K562 (cell line): ENCODE measurements around the gene CCDC85C. TPM values are rescaled to one million over a fixed set of nuclear protein-coding genes. Genes with fewer than 3 reads are reported as not detected.

Source experiments
- ATAC-seq: fragments of 200-7000 bp; cut with Tn5 transposase; 3 replicates; pipeline ENCODE4 v1.9.1; 2020; ENCODE audit warnings: moderate library complexity
- BruUV-seq: library from RNA; stranded (reverse); fragments of 400-500 nt; replicated peaks from 2 replicates; lab custom pipeline; 2021; lab: Mats Ljungman, UMichigan
- CTCF ChIA-PET: fragments of 300-600 bp; formaldehyde crosslinking; extraction: SDS; loops from one replicate; lab custom pipeline; 2021; ENCODE audit warnings: low intra/inter-chr PET ratio; lab: Yijun Ruan, JAX
- POLR2A ChIA-PET: fragments of 300-600, 350-650 bp; sonication (Branson Sonifier 250); formaldehyde crosslinking; extraction: SDS; loops from one replicate; lab custom pipeline; 2021; ENCODE audit warnings: antibody characterized with exemption, inconsistent platforms; lab: Yijun Ruan, JAX
- DNase-seq, 4 experiments: peaks; one replicate each; pipeline versions ENCODE4 v3.0.0 to v3.0.0-alpha.2; 2011 to 2018; ENCODE audit warnings: low spot score in 3 of 4, mixed read lengths in 3 of 4; ENCODE audit errors: extremely low read depth in 1 of 4
- FAIRE-seq: peaks from 2 replicates; lab custom pipeline; 2011; peaks lifted over from hg19 to GRCh38; lab: Jason Lieb, UNC
- H2AFZ ChIP-seq: 2 replicates; pipeline ENCODE4 v1.6.0; 2011; ENCODE audit warnings: low read depth, low read length, control low read depth, inconsistent platforms
- H3K27ac ChIP-seq: fragments of 200-600 bp; 3 replicates; pipeline ENCODE4 v1.8.0; 2011; ENCODE audit warnings: low read depth, mild to moderate bottlenecking, control low read depth, inconsistent platforms, low read length, moderate library complexity, mixed read lengths; ENCODE audit errors: extremely low read depth
- H3K27me3 ChIP-seq, 2 experiments: fragments of 300-600 bp in 1 of 2; 2 replicates in 1 of 2; 3 replicates in 1 of 2; pipeline versions ENCODE4 v1.6.0 to v1.8.0; 2011; ENCODE audit warnings: inconsistent platforms in 2 of 2, low read length in 2 of 2, mild to moderate bottlenecking in 1 of 2, mixed read lengths in 1 of 2, moderate library complexity in 1 of 2; ENCODE audit not compliant: control insufficient read depth in 2 of 2, insufficient read depth in 2 of 2
- H3K36me3 ChIP-seq: fragments of 300-600 bp; 3 replicates; pipeline ENCODE4 v1.8.0; 2011; ENCODE audit warnings: mild to moderate bottlenecking, low read length, inconsistent platforms; ENCODE audit not compliant: control insufficient read depth, insufficient read depth
- H3K4me1 ChIP-seq, 2 experiments: fragments of 200-600 bp in 1 of 2; replicated peaks in 1 of 2; 2 replicates in 1 of 2; 3 replicates in 1 of 2; pipeline versions ENCODE4 v1.5.1 to v1.8.0; 2011; ENCODE audit warnings: inconsistent platforms in 2 of 2, low read length in 2 of 2, mild to moderate bottlenecking in 1 of 2, mixed read lengths in 1 of 2, moderate library complexity in 1 of 2; ENCODE audit not compliant: control insufficient read depth in 2 of 2, insufficient read depth in 2 of 2
- H3K4me2 ChIP-seq: 2 replicates; pipeline ENCODE4 v1.6.1; 2011; ENCODE audit warnings: low read length, control low read depth, inconsistent platforms, mixed read lengths; ENCODE audit not compliant: insufficient read depth
- H3K4me3 ChIP-seq: fragments of 200-600 bp; sonication (generic), shearing (Covaris generic); 2 replicates; pipeline ENCODE4 v1.5.1; 2016; ENCODE audit warnings: control low read depth, inconsistent platforms
- H3K79me2 ChIP-seq: fragments of 200-600 bp; 3 replicates; pipeline ENCODE4 v1.8.0; 2011; ENCODE audit warnings: low read length, inconsistent platforms; ENCODE audit not compliant: control insufficient read depth, insufficient read depth
- H3K9ac ChIP-seq, 2 experiments: 2 replicates each; pipeline versions ENCODE4 v1.6.0 to v1.6.1; 2011; ENCODE audit warnings: low read depth in 2 of 2, low read length in 2 of 2, control low read depth in 1 of 2, inconsistent platforms in 1 of 2, mild to moderate bottlenecking in 1 of 2, mixed read lengths in 1 of 2; ENCODE audit not compliant: insufficient read depth in 1 of 2
- H3K9me1 ChIP-seq: one replicate; pipeline ENCODE4 v1.6.0; 2011; ENCODE audit warnings: inconsistent platforms, mild to moderate bottlenecking, low read length, moderate library complexity; ENCODE audit not compliant: control insufficient read depth, insufficient read depth
- H3K9me3 ChIP-seq: replicated peaks from 2 replicates; pipeline ENCODE4 v1.5.1; 2011; ENCODE audit warnings: low read depth, low read length, inconsistent platforms; ENCODE audit not compliant: control insufficient read depth, insufficient read depth
- H4K20me1 ChIP-seq: replicated peaks from 2 replicates; pipeline ENCODE4 v1.6.1; 2011; ENCODE audit warnings: low read length, inconsistent platforms, mixed read lengths; ENCODE audit not compliant: control insufficient read depth, insufficient read depth
- FUS ChIP-seq: fragments of 200-400 bp; formaldehyde crosslinking; optimal IDR thresholded peaks from 2 replicates; pipeline ENCODE3; 2017; ENCODE audit warnings: low read depth, low read length
- GTF2A2 ChIP-seq: IDR thresholded peaks from 2 replicates; pipeline ENCODE4 v1.6.1; 2016; ENCODE audit warnings: mild to moderate bottlenecking, missing genetic modification characterization, missing compliant biosample characterization
- HDAC1 ChIP-seq, 2 experiments: fragments of 450-650 bp; IDR thresholded peaks; 2 replicates each; pipeline ENCODE4 v1.6.1; 2016 to 2017; ENCODE audit warnings: inconsistent platforms in 1 of 2, mild to moderate bottlenecking in 1 of 2, moderate library complexity in 1 of 2
- HMG20A ChIP-seq: fragments of 450-650 bp; formaldehyde crosslinking; conservative IDR thresholded peaks from 2 replicates; pipeline ENCODE4 v1.4.0; 2020; ENCODE audit warnings: mild to moderate bottlenecking, mixed read lengths
- XRCC3 ChIP-seq: fragments of 450-650 bp; IDR thresholded peaks from 2 replicates; pipeline ENCODE4 v1.6.1; 2017; ENCODE audit warnings: mild to moderate bottlenecking, moderate library complexity
- WGBS: fragments of 100-300 bp; shearing (Covaris generic); methylation state at CpG from one replicate; pipeline ENCODE4 v1.1.6; 2016; ENCODE audit warnings: low coverage, mixed read lengths; ENCODE audit not compliant: insufficient coverage; ENCODE audit errors: missing lambda C conversion rate; 5-methylcytosine and 5-hydroxymethylcytosine counted together
- in situ Hi-C: fragments of 300-500 bp; cut with MboI; formaldehyde crosslinking; loops from 4 replicates; pipeline ENCODE4 v1.15.0; 2018; ENCODE audit warnings: inconsistent platforms, mixed read lengths
- intact Hi-C: fragments of 100-400 bp; cut with micrococcal nuclease; formaldehyde crosslinking; loops from 2 replicates; pipeline ENCODE4 v1.14.2; 2022
- polyA plus RNA-seq, 8 experiments: library from polyadenylated mRNA; depleted of rRNA in 4 of 8; stranded (reverse) in 5 of 8; unstranded in 3 of 8; fragments of >200 nt; fragmentation: Nextera tagmentation in 2 of 8; fragmentation: Illumina TruSeq in 1 of 8; extraction: Ambion mirVana in 2 of 8; extraction: Trizol in 1 of 8; gene quantifications; 2 replicates each; pipeline versions ENCODE4 v1.2.1 to v1.2.3, GENCODE V29; 2011 to 2014; ENCODE audit warnings: inconsistent platforms in 1 of 8, missing spikeins in 1 of 8
- total RNA-seq, 7 experiments: library from RNA; depleted of rRNA in 6 of 7; stranded (reverse); fragments of >200 nt in 6 of 7; fragmentation: Illumina TruSeq in 2 of 7; extraction: Trizol in 2 of 7; gene quantifications; 2 replicates each; pipeline versions ENCODE4 v1.2.1 to v1.2.3, GENCODE V29; 2011 to 2021; ENCODE audit warnings: low replicate concordance in 1 of 7
- TF ChIP-seq, protein P1 (sequence below): fragments of 450-650 bp; IDR thresholded peaks from 2 replicates; pipeline ENCODE4 v1.6.1; 2016; ENCODE audit warnings: low read depth, mild to moderate bottlenecking, moderate library complexity

CCDC85C gene
- total and polyA plus RNA-seq, 9 of the 15 experiments (the other 6 are each of a cell fraction or from before 2014, with no cell fraction given), result 0.18 to 22.0 (median 6.3) TPM

DNA sequence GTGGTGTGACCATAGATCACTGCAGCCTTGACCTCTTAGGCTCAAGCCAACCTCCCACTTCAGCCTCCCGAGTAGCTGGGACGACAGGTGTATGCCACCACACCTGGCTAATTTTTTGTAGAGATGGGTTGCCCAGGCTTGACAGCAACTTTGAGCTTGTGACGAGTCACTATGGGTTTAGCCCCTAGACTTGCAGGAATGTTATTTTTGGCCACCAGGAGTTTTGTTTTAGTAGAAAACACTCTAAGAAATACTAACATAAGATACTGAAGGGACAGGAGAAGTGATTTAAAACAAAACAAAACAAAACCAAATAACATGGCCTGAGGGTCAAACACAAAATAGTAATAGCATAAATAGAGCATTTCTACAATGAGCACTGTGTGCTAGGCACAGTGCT is 149.8 kb downstream of the CCDC85C start:
- H3K27ac ChIP-seq, result no peak overlapping the region
- in situ Hi-C loops, result no loop called here
- H3K4me1 ChIP-seq, result no peaks in the 10 kb centered on the region
- no peak overlapping the region for H3K4me2 ChIP-seq
- BruUV-seq, result no TSS peak
- no peak for TF ChIP-seq XRCC3
- no peak for TF ChIP-seq HDAC1 (IDR thresholded peaks at IDR 0.05)
- no peak for TF ChIP-seq FUS
- TF ChIP-seq, protein P1, sequence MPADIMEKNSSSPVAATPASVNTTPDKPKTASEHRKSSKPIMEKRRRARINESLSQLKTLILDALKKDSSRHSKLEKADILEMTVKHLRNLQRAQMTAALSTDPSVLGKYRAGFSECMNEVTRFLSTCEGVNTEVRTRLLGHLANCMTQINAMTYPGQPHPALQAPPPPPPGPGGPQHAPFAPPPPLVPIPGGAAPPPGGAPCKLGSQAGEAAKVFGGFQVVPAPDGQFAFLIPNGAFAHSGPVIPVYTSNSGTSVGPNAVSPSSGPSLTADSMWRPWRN, result no peak
- TF ChIP-seq, all 486 proteins: peak for 0
- Histone ChIP-seq H3K36me3 (peaks cover 40% of the 10 kb centered on the region; the same call in 2 of the 3 replicates), H3K9me3 (no peaks in the 10 kb centered on the region), H3K9me1 (no peaks in the 10 kb centered on the region), H3K79me2 (no peaks in the 10 kb centered on the region), H2AFZ (no peak overlapping the region), H3K9ac (no peak overlapping the region), H3K4me3 (no peak overlapping the region), H3K27me3 (no peaks in the 10 kb centered on the region), H4K20me1 (no peaks in the 10 kb centered on the region)
- POLR2A ChIA-PET, result no interaction called here
- DNase-seq, result peak in 1 of 4 experiments; percentile 13
- intact Hi-C loops, result no loop called here
- 0% methylated on average over 1 of the region's 3 CpGs for WGBS
- ATAC-seq, result no peak
- FAIRE-seq, result no peak
- CTCF ChIA-PET, result no interaction called here

DNA sequence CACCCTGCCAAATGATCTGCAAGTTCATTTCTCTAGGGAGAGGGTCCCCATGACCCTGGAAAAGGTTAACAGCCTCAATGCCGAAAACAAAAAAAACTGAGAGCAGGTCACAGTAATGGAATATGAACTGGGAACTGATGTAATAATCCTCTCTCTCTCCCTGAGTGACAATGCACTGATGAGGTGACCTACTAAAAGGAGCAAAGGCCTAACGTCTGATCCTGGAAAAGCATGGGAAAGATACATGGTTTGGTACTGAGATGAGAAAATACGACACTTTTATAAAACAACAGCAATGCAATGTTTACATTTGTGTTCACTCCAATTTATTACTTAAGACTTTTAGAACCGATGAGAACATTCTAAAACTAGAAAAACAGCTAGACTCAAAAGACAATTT is 151.0 kb downstream of the CCDC85C start:
- H3K9me3 ChIP-seq, result no peaks in the 10 kb centered on the region
- H3K4me2 ChIP-seq, result no peak overlapping the region
- H3K79me2 ChIP-seq, result no peaks in the 10 kb centered on the region
- no peak overlapping the region for H3K27ac ChIP-seq
- 80% methylated on average over 4 of the region's 4 CpGs for WGBS
- in situ Hi-C loops, result no loop called here
- H3K4me3 ChIP-seq, result no peak overlapping the region
- H2AFZ ChIP-seq, result no peak overlapping the region
- no peak overlapping the region for H3K9ac ChIP-seq
- BruUV-seq, result no TSS peak
- no peak for ATAC-seq
- peaks cover 1 to 3% of the 10 kb centered on the region in 2 experiments; a peak in 2 of 5 replicates for H3K4me1 ChIP-seq
- POLR2A ChIA-PET, result no interaction called here
- intact Hi-C loops, result no loop called here
- H3K9me1 ChIP-seq, result no peaks in the 10 kb centered on the region
- H3K36me3 ChIP-seq, result peaks cover 40% of the 10 kb centered on the region; the same call in 2 of the 3 replicates
- H4K20me1 ChIP-seq, result peaks cover 6% of the 10 kb centered on the region; the same call in 1 of the 2 replicates
- no peak for TF ChIP-seq HMG20A (CRISPR knock-in tag)
- no peak for TF ChIP-seq GTF2A2 (tag)
- TF ChIP-seq, all 486 proteins: peak for 0
- no peak for DNase-seq
- no peak for FAIRE-seq
- no peaks in the 10 kb centered on the region for H3K27me3 ChIP-seq
- CTCF ChIA-PET, result no interaction called here
